ENCODE data around the gene OR52B6.

The OR52B6 gene, protein sequence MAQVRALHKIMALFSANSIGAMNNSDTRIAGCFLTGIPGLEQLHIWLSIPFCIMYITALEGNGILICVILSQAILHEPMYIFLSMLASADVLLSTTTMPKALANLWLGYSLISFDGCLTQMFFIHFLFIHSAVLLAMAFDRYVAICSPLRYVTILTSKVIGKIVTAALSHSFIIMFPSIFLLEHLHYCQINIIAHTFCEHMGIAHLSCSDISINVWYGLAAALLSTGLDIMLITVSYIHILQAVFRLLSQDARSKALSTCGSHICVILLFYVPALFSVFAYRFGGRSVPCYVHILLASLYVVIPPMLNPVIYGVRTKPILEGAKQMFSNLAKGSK

GRCh38 chr11:5580577-5580976 is at the start of gene OR52B6:
TSS of gene OR52B6 (plus strand) at chr11:5580877. CDS start at chr11:5580877, 0 bp downstream.
- no peak for TF ChIP-seq CTCF (IDR thresholded peaks at IDR 0.05; ENCODE audit: low read depth, low read length)
- no peak within 1 kb of the TSS for H3K4me3 ChIP-seq (ENCODE audit: low read depth, low read length)

DNA sequence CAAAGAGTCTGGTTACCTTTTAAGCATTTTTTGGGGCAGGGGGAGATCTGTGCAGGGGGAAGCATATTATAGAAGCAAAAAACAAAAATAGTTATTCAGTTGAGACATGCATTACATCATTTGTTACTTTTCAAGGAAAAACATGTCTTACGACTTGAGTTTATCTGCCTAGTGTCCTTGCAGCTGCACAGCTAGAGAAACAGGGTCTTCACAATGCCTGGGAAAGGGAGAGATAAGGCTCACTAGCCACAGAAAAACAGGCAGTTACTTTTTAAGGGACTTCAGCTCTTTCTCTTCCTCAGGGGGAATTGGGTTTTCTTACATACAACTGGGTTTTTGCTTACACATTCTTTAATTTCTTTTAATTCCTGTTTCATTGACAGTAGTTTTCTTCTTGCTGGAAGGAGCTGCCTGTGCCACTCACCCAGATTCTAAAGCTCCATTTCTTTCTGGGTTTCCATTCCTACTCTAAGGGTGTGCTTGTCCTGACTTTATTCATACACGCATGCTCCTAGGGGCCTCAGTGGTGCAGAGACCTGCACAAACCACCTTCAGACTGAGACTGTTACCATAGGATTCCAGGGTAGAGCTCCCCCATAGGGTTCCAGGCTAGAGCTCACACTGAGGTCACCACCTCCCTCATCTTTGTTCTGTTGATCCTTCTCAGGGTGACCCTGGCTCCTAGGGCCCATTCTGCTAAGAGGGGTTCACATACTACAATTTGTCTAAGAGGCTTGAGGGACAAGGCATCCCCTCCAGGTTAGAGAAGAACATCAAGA is 49.4 kb upstream of the OR52B6 start:
- no peak overlapping the region for H3K4me3 ChIP-seq (ENCODE audit: low read depth, low read length)
- TF ChIP-seq CTCF (IDR thresholded peaks at IDR 0.05; ENCODE audit: low read depth, low read length) = no peak

GRCh38 chr11:5534046-5534445 is 46.6 kb upstream of the OR52B6 start:
- H3K4me3 ChIP-seq (ENCODE audit: low read depth, low read length) = no peak overlapping the region
- TF ChIP-seq CTCF (IDR thresholded peaks at IDR 0.05; ENCODE audit: low read depth, low read length) = no peak

DNA sequence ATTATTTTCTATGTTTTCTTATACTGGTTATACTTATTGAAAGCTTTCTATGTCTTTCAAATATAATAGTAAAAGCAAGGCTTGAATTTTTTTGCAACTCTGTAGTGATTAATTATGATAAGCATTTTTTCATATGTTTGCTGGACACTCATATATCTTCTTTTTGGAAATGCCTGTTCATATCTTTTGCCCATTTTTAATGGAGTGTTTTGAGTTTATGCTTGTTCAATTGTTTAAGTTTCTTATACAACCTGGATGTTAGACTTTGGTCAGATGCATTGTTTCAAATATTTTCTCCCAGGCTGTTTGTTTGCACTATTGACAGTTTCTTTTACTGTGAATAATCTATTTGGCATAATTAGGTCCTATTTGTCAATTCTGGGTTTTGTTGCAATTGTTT is 44.2 kb upstream of the OR52B6 start:
- TF ChIP-seq CTCF (IDR thresholded peaks at IDR 0.05; ENCODE audit: low read depth, low read length) = no peak
- no peak overlapping the region for H3K4me3 ChIP-seq (ENCODE audit: low read depth, low read length)

DNA sequence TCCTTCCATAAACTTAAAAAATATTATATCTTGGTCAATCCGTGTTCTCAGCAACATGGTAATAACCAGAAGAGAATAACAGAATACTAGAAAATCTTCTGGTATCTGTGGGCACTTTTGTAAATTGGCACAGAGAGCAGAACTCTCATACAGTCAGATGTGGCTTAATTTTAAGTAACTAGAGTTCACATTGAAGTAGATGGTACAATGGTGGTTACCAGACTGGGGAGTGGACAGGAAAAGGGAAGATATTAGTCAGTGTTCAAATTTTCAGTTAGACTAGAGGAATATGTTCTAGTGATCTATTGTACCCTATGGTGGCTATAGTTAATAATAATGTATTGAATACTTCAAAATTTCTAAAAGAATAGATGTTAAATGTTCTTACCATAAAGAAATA is 39.2 kb upstream of the OR52B6 start:
- no peak for TF ChIP-seq CTCF (IDR thresholded peaks at IDR 0.05; ENCODE audit: low read depth, low read length)
- no peak overlapping the region for H3K4me3 ChIP-seq (ENCODE audit: low read depth, low read length)

GRCh38 chr11:5546457-5546856 is 34.2 kb upstream of the OR52B6 start:
- H3K4me3 ChIP-seq (ENCODE audit: low read depth, low read length) = no peak overlapping the region
- no peak for TF ChIP-seq CTCF (IDR thresholded peaks at IDR 0.05; ENCODE audit: low read depth, low read length)

DNA sequence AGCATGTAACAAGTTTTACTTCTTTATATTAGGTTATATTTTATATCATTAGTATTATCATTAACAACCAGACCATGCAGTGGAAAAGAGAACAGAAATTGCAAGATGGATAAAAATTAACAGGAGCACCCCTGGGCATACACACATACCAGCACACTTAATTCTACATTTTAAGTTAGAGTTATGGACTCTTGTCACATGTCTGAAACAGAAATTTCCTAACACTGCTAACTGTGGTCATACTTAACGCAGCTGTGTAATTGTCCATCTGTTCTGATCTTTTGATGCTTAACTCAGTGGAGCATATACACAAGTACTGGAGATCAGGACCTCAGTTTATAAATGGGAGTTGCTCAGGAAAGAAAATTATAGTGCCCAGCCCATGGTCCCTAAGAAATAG is 32.7 kb upstream of the OR52B6 start:
- no peak overlapping the region for H3K4me3 ChIP-seq (ENCODE audit: low read depth, low read length)
- TF ChIP-seq CTCF (IDR thresholded peaks at IDR 0.05; ENCODE audit: low read depth, low read length) = no peak

Measured in WI38 (cell line).